ENCODE data around the gene TNFRSF1A.
A peak's percentile ranks its signal among the peaks of the same experiment; 100 is the strongest.

The TNFRSF1A gene

GRCh38 chr12:6355491-6356373 lies 13.9 kb upstream of the TNFRSF1A start:
- Histone ChIP-seq H3K4me3 (no peak overlapping the region), H3K27ac (no peak overlapping the region)
- no peak for TF ChIP-seq CTCF (IDR thresholded peaks at IDR 0.05)
- no peak for DNase-seq (ENCODE audit: low spot score)

- no peak for DNase-seq (ENCODE audit: low spot score)
- TF ChIP-seq CTCF (IDR thresholded peaks at IDR 0.05), result no peak
- no peak overlapping the region for H3K4me3 ChIP-seq
- peak overlapping the region in 1 of 2 donors; percentile 22 for H3K27ac ChIP-seq
Measured at GRCh38 chr12:6354495-6355393, 12.9 kb upstream of the TNFRSF1A start.

- DNase-seq (ENCODE audit: low spot score), result no peak
- TF ChIP-seq CTCF (IDR thresholded peaks at IDR 0.05), result no peak
- H3K27ac ChIP-seq, result peak overlapping the region in 1 of 2 donors; percentile 67
- no peak overlapping the region for H3K4me3 ChIP-seq
Measured at GRCh38 chr12:6352193-6353173, 10.6 kb upstream of the TNFRSF1A start.

- Histone ChIP-seq H3K27ac (no peak overlapping the region), H3K4me3 (no peak overlapping the region)
- no peak for DNase-seq (ENCODE audit: low spot score)
- TF ChIP-seq CTCF (IDR thresholded peaks at IDR 0.05), result no peak
Measured at GRCh38 chr12:6351622-6352021, 9.7 kb upstream of the TNFRSF1A start.

GRCh38 chr12:6347367-6348338 lies 5.8 kb upstream of the TNFRSF1A start:
- no peak for TF ChIP-seq CTCF (IDR thresholded peaks at IDR 0.05)
- H3K27ac ChIP-seq, result peak overlapping the region; percentile 94 to 98
- H3K4me3 ChIP-seq, result peak overlapping the region; percentile 59
- peak; percentile 93 for DNase-seq (ENCODE audit: low spot score)
